Measurements from ENCODE around the gene ZNF225.
"Not testable (repeated sequence)": the region's sequence is repeated elsewhere in the genome, so short reads cannot be mapped to it uniquely, and the experiment has no call there.

Gene ZNF225

GRCh38 chr19:44163789-44164188 is 50.6 kb downstream of the ZNF225 start:
- no peak for DNase-seq (ENCODE audit: low read depth in 2 of 2)

- DNase-seq (ENCODE audit: low read depth in 2 of 2), result no peak
These were observed 51.1 kb downstream of the ZNF225 start for GRCh38 chr19:44164327-44164672.

- peak; percentile 52 to 65 for DNase-seq (ENCODE audit: low read depth in 2 of 2)
These were observed 51.7 kb downstream of the ZNF225 start, which contains the start of gene ZNF226 for GRCh38 chr19:44164673-44165512. TSS of gene ZNF226 (plus strand) at chr19:44165100. CDS start at chr19:44170081, 4,981 bp downstream.

- not testable (repeated sequence) for DNase-seq (ENCODE audit: low read depth in 2 of 2)
These were observed 57.5 kb downstream of the ZNF225 start for GRCh38 chr19:44170660-44171059.

- no peak for DNase-seq (ENCODE audit: low read depth in 2 of 2)
These were observed 63.4 kb downstream of the ZNF225 start for GRCh38 chr19:44176590-44176989.

- no peak for DNase-seq (ENCODE audit: low read depth in 2 of 2)
These were observed 67.8 kb downstream of the ZNF225 start for GRCh38 chr19:44180968-44181367.

GRCh38 chr19:44182145-44182544 is 68.9 kb downstream of the ZNF225 start:
- no peak for DNase-seq (ENCODE audit: low read depth in 2 of 2)
